HepG2 (cell line): ENCODE data around the gene OPRL1. TPM values are rescaled to one million over a fixed set of nuclear protein-coding genes. Genes with fewer than 3 reads are reported as not detected.
A peak's percentile ranks its signal among the peaks of the same experiment; 100 is the strongest.

Experiments
- ATAC-seq: fragments of 200-7000 bp; cut with Tn5 transposase; 3 replicates; pipeline ENCODE4 v1.9.1; 2020; ENCODE audit warnings: mild to moderate bottlenecking, moderate library complexity
- BruUV-seq: library from RNA; stranded (reverse); fragments of 400-500 nt; replicated peaks from 2 replicates; lab custom pipeline; 2021; lab: Mats Ljungman, UMichigan
- CTCF ChIA-PET: fragments of 300-600 bp; formaldehyde crosslinking; extraction: SDS; loops from one replicate; lab custom pipeline; 2021; ENCODE audit warnings: low total read pairs, inconsistent platforms, low intra/inter-chr PET ratio; lab: Yijun Ruan, JAX
- POLR2A ChIA-PET: fragments of 350-600 bp; sonication (Branson Sonifier 250); formaldehyde crosslinking; loops from one replicate; lab custom pipeline; 2020; ENCODE audit warnings: antibody characterized with exemption, inconsistent platforms; lab: Yijun Ruan, JAX
- DNase-seq: peaks from one replicate; pipeline ENCODE4 v3.0.0-alpha.2; 2015; ENCODE audit warnings: low spot score
- FAIRE-seq: peaks from 3 replicates; lab custom pipeline; 2011; peaks lifted over from hg19 to GRCh38; lab: Jason Lieb, UNC
- H2AFZ ChIP-seq: one replicate; pipeline ENCODE4 v1.6.1; 2011; ENCODE audit warnings: low read length, inconsistent platforms
- H3K27ac ChIP-seq: fragments of 300-600 bp; 3 replicates; pipeline ENCODE4 v1.8.0; 2011; ENCODE audit warnings: mixed run types, mild to moderate bottlenecking, mixed read lengths, low read length, inconsistent platforms; ENCODE audit not compliant: insufficient read depth; ENCODE audit errors: extremely low read length
- H3K27me3 ChIP-seq, 2 experiments: fragments of 200-600 bp in 1 of 2; 2 replicates in 1 of 2; 3 replicates in 1 of 2; pipeline versions ENCODE4 v1.6.0 to v1.8.0; 2011; ENCODE audit warnings: low read length in 2 of 2, mild to moderate bottlenecking in 2 of 2, moderate library complexity in 2 of 2, inconsistent platforms in 1 of 2; ENCODE audit not compliant: insufficient read depth in 2 of 2, control insufficient read depth in 1 of 2
- H3K36me3 ChIP-seq, 2 experiments: fragments of 200-600 bp in 1 of 2; replicated peaks in 1 of 2; 2 replicates in 1 of 2; 3 replicates in 1 of 2; pipeline versions ENCODE4 v1.5.1 to v1.8.0; 2011; ENCODE audit warnings: low read length in 2 of 2, inconsistent platforms in 1 of 2; ENCODE audit not compliant: insufficient read depth in 2 of 2, control insufficient read depth in 1 of 2
- H3K4me1 ChIP-seq: 2 replicates; pipeline ENCODE4 v1.5.1; 2012; ENCODE audit warnings: low read length, inconsistent platforms; ENCODE audit not compliant: insufficient read depth
- H3K4me2 ChIP-seq: 2 replicates; pipeline ENCODE4 v1.6.0; 2011; ENCODE audit warnings: low read depth, low read length, inconsistent platforms
- H3K4me3 ChIP-seq, 3 experiments: fragments of 200-600 bp in 1 of 3; sonication (generic), shearing (Covaris generic) in 1 of 3; replicated peaks in 1 of 3; 2 replicates each; pipeline ENCODE4 v1.5.1; 2011 to 2016; ENCODE audit warnings: low read length in 3 of 3, inconsistent platforms in 2 of 3, low read depth in 2 of 3, mild to moderate bottlenecking in 2 of 3, control low read depth in 1 of 3, mixed read lengths in 1 of 3; ENCODE audit not compliant: insufficient read depth in 1 of 3
- H3K79me2 ChIP-seq: one replicate; pipeline ENCODE4 v1.6.1; 2011; ENCODE audit warnings: low read length, inconsistent platforms; ENCODE audit not compliant: insufficient read depth
- H3K9ac ChIP-seq: 2 replicates; pipeline ENCODE4 v1.6.0; 2011; ENCODE audit warnings: mild to moderate bottlenecking, low read depth, low read length, inconsistent platforms; ENCODE audit not compliant: insufficient read depth
- H3K9me3 ChIP-seq: 2 replicates; pipeline ENCODE4 v1.5.1; 2012; ENCODE audit warnings: mild to moderate bottlenecking, low read length
- H4K20me1 ChIP-seq: 2 replicates; pipeline ENCODE4 v1.6.0; 2011; ENCODE audit warnings: inconsistent platforms, mild to moderate bottlenecking, low read length, moderate library complexity; ENCODE audit not compliant: insufficient read depth
- BCL3 ChIP-seq: sonication (generic); formaldehyde crosslinking; IDR thresholded peaks from 2 replicates; pipeline ENCODE4 v1.5.1; 2020; ENCODE audit warnings: mild to moderate bottlenecking, missing genetic modification reagents, moderate library complexity
- CTCF ChIP-seq: sonication (generic); formaldehyde crosslinking; IDR thresholded peaks from 2 replicates; pipeline ENCODE4 v1.5.0; 2020; ENCODE audit warnings: mild to moderate bottlenecking, missing genetic modification reagents, moderate library complexity
- FOXA3 ChIP-seq: IDR thresholded peaks from 2 replicates; pipeline ENCODE4 v1.6.1; 2016; ENCODE audit warnings: missing genetic modification reagents, missing compliant biosample characterization
- HIVEP1 ChIP-seq: sonication (generic); formaldehyde crosslinking; IDR thresholded peaks from 2 replicates; pipeline ENCODE4 v1.4.0; 2020; ENCODE audit warnings: mild to moderate bottlenecking, missing genetic modification reagents
- HNRNPL ChIP-seq: fragments of 200-400 bp; formaldehyde crosslinking; IDR thresholded peaks from 2 replicates; pipeline ENCODE4 v1.6.1; 2017; ENCODE audit warnings: mild to moderate bottlenecking, low read depth, low read length
- NFRKB ChIP-seq: fragments of 450-650 bp; IDR thresholded peaks from 2 replicates; pipeline ENCODE4 v1.6.1; 2017
- RXRA ChIP-seq: sonication (generic); formaldehyde crosslinking; IDR thresholded peaks from 2 replicates; pipeline ENCODE4 v1.5.1; 2020; ENCODE audit warnings: missing genetic modification reagents
- SMC3 ChIP-seq: IDR thresholded peaks from 2 replicates; pipeline ENCODE4 v1.6.1; 2011; ENCODE audit warnings: low read length, improper control_type of control experiment
- UBTF ChIP-seq: sonication (generic); formaldehyde crosslinking; IDR thresholded peaks from 2 replicates; pipeline ENCODE4 v1.4.0; 2020; ENCODE audit warnings: mild to moderate bottlenecking, missing genetic modification reagents
- XRCC5 ChIP-seq: fragments of 200-400 bp; formaldehyde crosslinking; optimal IDR thresholded peaks from 2 replicates; pipeline ENCODE3; 2017; ENCODE audit warnings: mild to moderate bottlenecking, low read length
- YY1 ChIP-seq: IDR thresholded peaks from 2 replicates; pipeline ENCODE4 v1.6.1; 2011; ENCODE audit warnings: low read length, low read depth, moderate library complexity, mild to moderate bottlenecking; ENCODE audit not compliant: insufficient read depth, insufficient replicate concordance
- ZHX2 ChIP-seq, 2 experiments: sonication (generic) in 1 of 2; formaldehyde crosslinking in 1 of 2; IDR thresholded peaks; 2 replicates each; pipeline versions ENCODE4 v1.6.1 to v1.9.0; 2014 to 2022; ENCODE audit warnings: antibody characterized with exemption in 1 of 2, borderline replicate concordance in 1 of 2, inconsistent platforms in 1 of 2, low read depth in 1 of 2, missing genetic modification reagents in 1 of 2
- ZNF17 ChIP-seq: sonication (generic); formaldehyde crosslinking; IDR thresholded peaks from 2 replicates; pipeline ENCODE4 v1.5.0; 2020; ENCODE audit warnings: mild to moderate bottlenecking, missing genetic modification reagents
- ZNF768 ChIP-seq: sonication (generic); formaldehyde crosslinking; IDR thresholded peaks from 2 replicates; pipeline ENCODE4 v1.4.0; 2020; ENCODE audit warnings: missing genetic modification reagents
- WGBS: methylation state at CpG from one replicate; pipeline ENCODE4 v1.1.6; 2017; ENCODE audit warnings: low lambda C conversion rate; 5-methylcytosine and 5-hydroxymethylcytosine counted together
- in situ Hi-C: cut with HindIII; loops from 2 replicates; pipeline ENCODE4 v1.10.0; 2017; ENCODE audit warnings: low pct_unique_long_range_greater_than_20kb; ENCODE audit not compliant: extremely low pct_ligation_motif_present
- intact Hi-C: fragments of 100-400 bp; cut with micrococcal nuclease; formaldehyde crosslinking; loops from one replicate; pipeline ENCODE4 v1.10.0; 2022; ENCODE audit not compliant: unreplicated experiment
- polyA plus RNA-seq, 8 experiments: library from polyadenylated mRNA; depleted of rRNA in 3 of 8; stranded (reverse) in 7 of 8; unstranded in 1 of 8; fragments of >200 nt; fragmentation: Illumina TruSeq in 4 of 8; extraction: Trizol in 4 of 8; gene quantifications; 2 replicates each; pipeline versions ENCODE4 v1.2.1 to v1.2.3, GENCODE V29; 2011 to 2016; ENCODE audit warnings: low read depth in 4 of 8, missing spikeins in 1 of 8, mixed read lengths in 1 of 8; ENCODE audit not compliant: insufficient read depth in 1 of 8
- total RNA-seq, 5 experiments: library from RNA; depleted of rRNA; stranded (reverse); fragments of >200 nt; fragmentation: Illumina TruSeq; extraction: Trizol; gene quantifications; 2 replicates each; pipeline ENCODE4 v1.2.3, GENCODE V29; 2016; ENCODE audit warnings: low read depth in 1 of 5

Gene OPRL1
- total and polyA plus RNA-seq, 2 of the 13 experiments (the other 11 are each of a cell fraction or from before 2014, with no cell fraction given) = 0.35 to 0.71 TPM

GRCh38 chr20:64131406-64131805, 51.5 kb downstream of the OPRL1 start:
- H3K27ac ChIP-seq = no peak overlapping the region
- peaks cover 12% of the 10 kb centered on the region for H3K4me1 ChIP-seq
- H3K9me3 ChIP-seq = no peaks in the 10 kb centered on the region
- ChIA-PET POLR2A (no interaction called here), CTCF (no interaction called here)
- WGBS = 10% methylated on average over 4 of the region's 4 CpGs
- H3K79me2 ChIP-seq = no peaks in the 10 kb centered on the region
- FAIRE-seq = no peak
- no peak overlapping the region for H3K4me3 ChIP-seq
- H3K4me2 ChIP-seq = no peak overlapping the region
- intact Hi-C loops (no loop called here), in situ Hi-C loops (no loop called here)
- BruUV-seq = no TSS peak
- no peak overlapping the region for H2AFZ ChIP-seq
- peaks cover 1 to 24% of the 10 kb centered on the region in 2 experiments; a peak in 3 of 5 replicates for H3K27me3 ChIP-seq
- no peaks in the 10 kb centered on the region for H4K20me1 ChIP-seq
- no peaks in the 10 kb centered on the region for H3K36me3 ChIP-seq
- DNase-seq = peak; percentile 60
- peak; percentile 99 for ATAC-seq
- no peak overlapping the region for H3K9ac ChIP-seq
- TF ChIP-seq UBTF = 0 out of 2 replicates have a peak, but pooled peaks have one; percentile 22
- TF ChIP-seq CTCF (CRISPR knock-in tag) = peak; percentile 76
- peak; percentile 45; the same call in 1 of the 2 replicates for TF ChIP-seq ZNF768 (CRISPR knock-in tag)
- TF ChIP-seq HIVEP1 (CRISPR knock-in tag) = 0 out of 2 replicates have a peak, but pooled peaks have one; percentile 34
- no peak for TF ChIP-seq ZHX2 (IDR thresholded peaks at IDR 0.05; ENCODE audit: low read depth)
- TF ChIP-seq ZHX2 (CRISPR knock-in tag; IDR thresholded peaks at IDR 0.05; ENCODE audit: borderline replicate concordance) = no peak
- TF ChIP-seq FOXA3 (CRISPR knock-in tag) = no peak
- TF ChIP-seq NFRKB = no peak
- TF ChIP-seq HNRNPL = 0 out of 2 replicates have a peak, but pooled peaks have one; percentile 51
- TF ChIP-seq RXRA (CRISPR knock-in tag) = peak; percentile 29; the same call in 1 of the 2 replicates
- peak; percentile 74 for TF ChIP-seq SMC3
- peak; percentile 63 for TF ChIP-seq XRCC5
- TF ChIP-seq BCL3 (CRISPR knock-in tag) = no peak
- TF ChIP-seq ZNF17 (CRISPR knock-in tag) = no peak
- TF ChIP-seq YY1 = no peak
